Measurements from ENCODE around the gene GNAS. TPM values are rescaled to one million over a fixed set of nuclear protein-coding genes. Genes with fewer than 3 reads are reported as not detected.
A peak's percentile ranks its signal among the peaks of the same experiment; 100 is the strongest.

Gene GNAS
- total and polyA plus RNA-seq, 10 donors = 722 to 854 (median 770) TPM

GRCh38 chr20:58853466-58853865 lies 950 bp downstream of the GNAS start:
- Histone ChIP-seq H3K27me3 (replicated peaks in 1 of 7) (peaks cover 0 to 96% (median 67%) of the 10 kb centered on the region in 7 donors), H3K27ac (no peak overlapping the region), H3K4me3 (no peak overlapping the region), H3K4me1 (peaks cover 0 to 47% (median 36%) of the 10 kb centered on the region in 6 donors), H3K9me3 (no peaks in the 10 kb centered on the region), H3K36me3 (no peaks in the 10 kb centered on the region)
- no peak for DNase-seq
- intact Hi-C loops (cut with DNase I; ENCODE audit: low total_unique reads) = no loop called here
- 68 to 86% (median 78%) methylated on average over 4 to 6 of the region's 6 CpGs for WGBS, 5 donors
- no peak for TF ChIP-seq CTCF (IDR thresholded peaks at IDR 0.05 in 8 of 11, conservative IDR thresholded peaks at IDR 0.05 in 3 of 11)
- no peak for TF ChIP-seq POLR2AphosphoS5 (IDR thresholded peaks at IDR 0.05)
- no peak for TF ChIP-seq POLR2A (IDR thresholded peaks at IDR 0.05)

DNA sequence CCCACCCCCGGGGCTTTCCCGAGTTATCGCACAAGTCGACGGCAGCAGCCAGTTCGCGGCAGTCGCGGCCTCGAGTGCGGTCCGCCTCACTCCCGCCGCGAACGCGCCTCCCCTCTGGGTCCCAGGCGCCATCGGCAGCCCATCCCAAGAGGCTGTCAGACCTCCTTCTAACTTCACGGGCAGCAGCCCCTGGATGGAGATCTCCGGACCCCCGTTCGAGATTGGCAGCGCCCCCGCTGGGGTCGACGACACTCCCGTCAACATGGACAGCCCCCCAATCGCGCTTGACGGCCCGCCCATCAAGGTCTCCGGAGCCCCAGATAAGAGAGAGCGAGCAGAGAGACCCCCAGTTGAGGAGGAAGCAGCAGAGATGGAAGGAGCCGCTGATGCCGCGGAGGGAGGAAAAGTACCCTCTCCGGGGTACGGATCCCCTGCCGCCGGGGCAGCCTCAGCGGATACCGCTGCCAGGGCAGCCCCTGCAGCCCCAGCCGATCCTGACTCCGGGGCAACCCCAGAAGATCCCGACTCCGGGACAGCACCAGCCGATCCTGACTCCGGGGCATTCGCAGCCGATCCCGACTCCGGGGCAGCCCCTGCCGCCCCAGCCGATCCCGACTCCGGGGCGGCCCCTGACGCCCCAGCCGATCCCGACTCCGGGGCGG lies 1.6 kb downstream of the GNAS start:
- Histone ChIP-seq H3K27me3 (replicated peaks in 1 of 7) (peaks cover 0 to 98% (median 69%) of the 10 kb centered on the region in 7 donors), H3K4me3 (peak overlapping the region in 5 of 8 donors; percentile 22 to 60 (median 30))

DNA sequence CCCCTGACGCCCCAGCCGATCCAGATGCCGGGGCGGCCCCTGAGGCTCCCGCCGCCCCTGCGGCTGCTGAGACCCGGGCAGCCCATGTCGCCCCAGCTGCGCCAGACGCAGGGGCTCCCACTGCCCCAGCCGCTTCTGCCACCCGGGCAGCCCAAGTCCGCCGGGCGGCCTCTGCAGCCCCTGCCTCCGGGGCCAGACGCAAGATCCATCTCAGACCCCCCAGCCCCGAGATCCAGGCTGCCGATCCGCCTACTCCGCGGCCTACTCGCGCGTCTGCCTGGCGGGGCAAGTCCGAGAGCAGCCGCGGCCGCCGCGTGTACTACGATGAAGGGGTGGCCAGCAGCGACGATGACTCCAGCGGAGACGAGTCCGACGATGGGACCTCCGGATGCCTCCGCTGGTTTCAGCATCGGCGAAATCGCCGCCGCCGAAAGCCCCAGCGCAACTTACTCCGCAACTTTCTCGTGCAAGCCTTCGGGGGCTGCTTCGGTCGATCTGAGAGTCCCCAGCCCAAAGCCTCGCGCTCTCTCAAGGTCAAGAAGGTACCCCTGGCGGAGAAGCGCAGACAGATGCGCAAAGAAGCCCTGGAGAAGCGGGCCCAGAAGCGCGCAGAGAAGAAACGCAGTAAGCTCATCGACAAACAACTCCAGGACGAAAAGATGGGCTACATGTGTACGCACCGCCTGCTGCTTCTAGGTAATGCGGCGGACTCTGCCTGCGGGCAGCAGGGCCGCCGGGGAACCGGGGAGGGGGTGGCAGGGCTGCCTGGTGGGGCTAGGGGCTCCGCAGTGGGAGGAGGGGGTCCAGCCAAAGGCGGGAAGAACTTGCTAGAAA lies 2.3 kb downstream of the GNAS start:
- Histone ChIP-seq H3K27me3 (replicated peaks in 1 of 7) (peaks cover 0 to 98% (median 69%) of the 10 kb centered on the region in 7 donors), H3K27ac (no peak overlapping the region), H3K36me3 (no peaks in the 10 kb centered on the region), H3K9me3 (no peaks in the 10 kb centered on the region), H3K4me1 (peaks cover 0 to 47% (median 36%) of the 10 kb centered on the region in 6 donors), H3K4me3 (peak overlapping the region in 6 of 8 donors; percentile 22 to 60 (median 29))
- intact Hi-C loops (cut with DNase I; ENCODE audit: low total_unique reads) = no loop called here
- 42 to 68% (median 52%) methylated on average over 34 to 75 of the region's 75 CpGs for whole genome bisulfite sequencing, 5 donors
- TF ChIP-seq POLR2AphosphoS5 (IDR thresholded peaks at IDR 0.05) = no peak
- TF ChIP-seq POLR2A (IDR thresholded peaks at IDR 0.05) = no peak
- TF ChIP-seq CTCF (IDR thresholded peaks at IDR 0.05 in 8 of 11, conservative IDR thresholded peaks at IDR 0.05 in 3 of 11) = no peak
- no peak for DNase-seq

More for the DNA sequence above, 1.6 kb downstream of the GNAS start:
- H3K27ac ChIP-seq = no peak overlapping the region
- DNase-seq = no peak
- TF ChIP-seq CTCF (IDR thresholded peaks at IDR 0.05 in 8 of 11, conservative IDR thresholded peaks at IDR 0.05 in 3 of 11) (no peak), POLR2A (IDR thresholded peaks at IDR 0.05) (no peak), POLR2AphosphoS5 (IDR thresholded peaks at IDR 0.05) (no peak)
- H3K9me3 ChIP-seq = no peaks in the 10 kb centered on the region
- no peaks in the 10 kb centered on the region for H3K36me3 ChIP-seq
- peaks cover 0 to 47% (median 36%) of the 10 kb centered on the region in 6 donors for H3K4me1 ChIP-seq
- intact Hi-C loops (cut with DNase I; ENCODE audit: low total_unique reads) = no loop called here
- WGBS, 5 donors = 55 to 73% (median 59%) methylated on average over 38 to 63 of the region's 63 CpGs
